ENCODE data around the gene TUBG1.
A peak's percentile ranks its signal among the peaks of the same experiment; 100 is the strongest.
"Not testable (repeated sequence)": the region's sequence is repeated elsewhere in the genome, so short reads cannot be mapped to it uniquely, and the experiment has no call there.

Gene TUBG1

GRCh38 chr17:42591411-42591810 lies 18.1 kb upstream of the TUBG1 start:
- H3K4me3 ChIP-seq (replicated peaks; ENCODE audit: low read depth, low read length): no peak overlapping the region
- no peak for TF ChIP-seq CTCF (IDR thresholded peaks at IDR 0.05; ENCODE audit: low read length, missing control alignments)
- DNase-seq (ENCODE audit: low read depth): no peak

GRCh38 chr17:42596386-42596785 lies 13.1 kb upstream of the TUBG1 start:
- TF ChIP-seq CTCF (IDR thresholded peaks at IDR 0.05; ENCODE audit: low read length, missing control alignments): no peak
- no peak for DNase-seq (ENCODE audit: low read depth)
- H3K4me3 ChIP-seq (replicated peaks; ENCODE audit: low read depth, low read length): no peak overlapping the region

GRCh38 chr17:42598905-42599304 lies 10.6 kb upstream of the TUBG1 start:
- H3K4me3 ChIP-seq (replicated peaks; ENCODE audit: low read depth, low read length): no peak overlapping the region
- DNase-seq (ENCODE audit: low read depth): no peak
- TF ChIP-seq CTCF (IDR thresholded peaks at IDR 0.05; ENCODE audit: low read length, missing control alignments): no peak

- no peak overlapping the region for H3K4me3 ChIP-seq (replicated peaks; ENCODE audit: low read depth, low read length)
- no peak for DNase-seq (ENCODE audit: low read depth)
- TF ChIP-seq CTCF (IDR thresholded peaks at IDR 0.05; ENCODE audit: low read length, missing control alignments): no peak
These were observed 6.2 kb upstream of the TUBG1 start for GRCh38 chr17:42603318-42603717.

- peak overlapping the region; percentile 99 for H3K4me3 ChIP-seq (replicated peaks; ENCODE audit: low read depth, low read length)
- DNase-seq (ENCODE audit: low read depth): no peak
- no peak for TF ChIP-seq CTCF (IDR thresholded peaks at IDR 0.05; ENCODE audit: low read length, missing control alignments)
These were observed 1.7 kb upstream of the TUBG1 start for GRCh38 chr17:42607769-42608168.

GRCh38 chr17:42608305-42609181 lies 940 bp upstream of the TUBG1 start:
- peak overlapping the region; percentile 99 for H3K4me3 ChIP-seq (replicated peaks; ENCODE audit: low read depth, low read length)
- no peak for TF ChIP-seq CTCF (IDR thresholded peaks at IDR 0.05; ENCODE audit: low read length, missing control alignments)
- DNase-seq (ENCODE audit: low read depth): no peak

- not testable (repeated sequence) for DNase-seq (ENCODE audit: low read depth)
These were observed 625 bp downstream of the TUBG1 start for GRCh38 chr17:42609814-42610801.

More at GRCh38 chr17:42609814-42610801, 625 bp downstream of the TUBG1 start:
- H3K4me3 ChIP-seq (replicated peaks; ENCODE audit: low read depth, low read length): peak overlapping the region; percentile 99
